Measurements from ENCODE around the gene CCDC93. TPM values are rescaled to one million over a fixed set of nuclear protein-coding genes. Genes with fewer than 3 reads are reported as not detected.

The CCDC93 gene
- total RNA-seq, 1 experiment from 2014 or later = 18.7 TPM

DNA sequence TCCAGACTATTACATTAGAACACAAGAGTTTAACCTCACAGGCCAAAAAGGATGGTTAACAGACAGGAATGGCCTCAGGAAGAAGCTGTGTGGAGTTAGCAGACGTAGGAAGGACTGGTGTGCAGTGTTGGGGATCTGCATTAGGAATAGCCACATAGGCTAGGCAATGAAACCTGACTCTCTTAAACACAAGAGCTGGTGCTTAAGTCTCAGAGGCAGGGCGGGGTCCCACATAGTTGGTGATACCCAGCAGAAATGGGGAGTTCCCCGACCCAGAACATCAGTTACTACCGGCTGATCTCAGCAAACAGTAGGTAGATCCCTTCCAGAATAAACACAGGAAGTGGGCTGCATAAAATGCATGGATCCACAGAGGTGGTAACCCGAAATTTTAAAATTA, 64.1 kb downstream of the CCDC93 start:
- ChIA-PET RAD21 (ENCODE audit: low non-redundant PET in 1 of 2, low total read pairs in 2 of 2, uncharacterized antibody in 2 of 2, unreplicated experiment in 2 of 2) (no interaction called here), CTCF (no interaction called here), POLR2A (no interaction called here)
- BruUV-seq (replicated peaks) = no TSS peak
- no peak for ATAC-seq
- Histone ChIP-seq H3K9me3 (ENCODE audit: control insufficient read depth in 1 of 2, insufficient read depth in 1 of 2, low read depth in 1 of 2, low read length in 2 of 2) (no peaks in the 10 kb centered on the region), H3K4me2 (ENCODE audit: low read length) (no peak overlapping the region), H3K27ac (ENCODE audit: low read depth, low read length) (no peak overlapping the region), H3K79me2 (ENCODE audit: insufficient read depth, low read length) (no peaks in the 10 kb centered on the region), H3K4me1 (ENCODE audit: control insufficient read depth in 1 of 2, insufficient read depth in 2 of 2, low read length in 2 of 2) (no peaks in the 10 kb centered on the region), H3K36me3 (ENCODE audit: control insufficient read depth in 1 of 2, insufficient read depth in 2 of 2, low read length in 2 of 2) (peaks cover 36 to 53% of the 10 kb centered on the region in 2 experiments), H4K20me1 (ENCODE audit: insufficient read depth) (no peaks in the 10 kb centered on the region), H3K9ac (ENCODE audit: low read length) (no peak overlapping the region), H3K9me2 (ENCODE audit: insufficient read depth) (no peaks in the 10 kb centered on the region), H3K27me3 (ENCODE audit: insufficient read depth, low read length) (no peaks in the 10 kb centered on the region), H3K4me3 (replicated peaks in 1 of 2; ENCODE audit: low read depth in 1 of 2, low read length in 2 of 2) (no peak overlapping the region), H2AFZ (ENCODE audit: low read depth, low read length, poor library complexity, severe bottlenecking) (no peak overlapping the region)
- no peak for DNase-seq (ENCODE audit: low read depth, low spot score)
- intact Hi-C loops (cut with micrococcal nuclease) = no loop called here
- TF ChIP-seq FOSL1 (IDR thresholded peaks at IDR 0.05; ENCODE audit: low read depth) (no peak), SIN3A (IDR thresholded peaks at IDR 0.05; ENCODE audit: low read depth) (no peak), CEBPB (IDR thresholded peaks at IDR 0.05; ENCODE audit: low read depth) (no peak), SP1 (IDR thresholded peaks at IDR 0.05; ENCODE audit: low read depth) (no peak), EZH2phosphoT487 (IDR thresholded peaks at IDR 0.05; ENCODE audit: borderline replicate concordance) (no peak), YY1 (IDR thresholded peaks at IDR 0.05; ENCODE audit: extremely low read depth, insufficient replicate concordance, low read depth, low read length) (no peak), CTCF (IDR thresholded peaks at IDR 0.05 in 2 of 3, conservative IDR thresholded peaks at IDR 0.05 in 1 of 3; ENCODE audit: borderline replicate concordance in 1 of 3, insufficient read depth in 1 of 3, low read depth in 2 of 3, low read length in 2 of 3) (no peak), TCF7L2 (IDR thresholded peaks at IDR 0.05; ENCODE audit: borderline replicate concordance, extremely low read depth, insufficient read depth, insufficient read length) (no peak), POLR2A (IDR thresholded peaks at IDR 0.05; ENCODE audit: borderline replicate concordance, extremely low read depth, insufficient read depth, insufficient read length) (no peak), ZBTB33 (IDR thresholded peaks at IDR 0.05; ENCODE audit: extremely low read depth, insufficient replicate concordance, low read length) (no peak), EZH2 (IDR thresholded peaks at IDR 0.05) (no peak), RAD21 (IDR thresholded peaks at IDR 0.05; ENCODE audit: low read depth) (no peak), ZNF274 (IDR thresholded peaks at IDR 0.05; ENCODE audit: low read depth, low read length) (no peak), CBX3 (IDR thresholded peaks at IDR 0.05; ENCODE audit: low read depth) (no peak), ELF1 (IDR thresholded peaks at IDR 0.05; ENCODE audit: borderline replicate concordance, low read depth) (no peak)
- TF ChIP-seq, protein P1, sequence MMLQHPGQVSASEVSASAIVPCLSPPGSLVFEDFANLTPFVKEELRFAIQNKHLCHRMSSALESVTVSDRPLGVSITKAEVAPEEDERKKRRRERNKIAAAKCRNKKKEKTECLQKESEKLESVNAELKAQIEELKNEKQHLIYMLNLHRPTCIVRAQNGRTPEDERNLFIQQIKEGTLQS (IDR thresholded peaks at IDR 0.05) = no peak
- TF ChIP-seq, protein P2, sequence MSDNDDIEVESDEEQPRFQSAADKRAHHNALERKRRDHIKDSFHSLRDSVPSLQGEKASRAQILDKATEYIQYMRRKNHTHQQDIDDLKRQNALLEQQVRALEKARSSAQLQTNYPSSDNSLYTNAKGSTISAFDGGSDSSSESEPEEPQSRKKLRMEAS (IDR thresholded peaks at IDR 0.05) = no peak
